Right atrium auricular region (tissue), 2 donors: Measurements from ENCODE around the gene ZNF586. TPM values are rescaled to one million over a fixed set of nuclear protein-coding genes. Genes with fewer than 3 reads are reported as not detected.
"Not testable (repeated sequence)": the region's sequence is repeated elsewhere in the genome, so short reads cannot be mapped to it uniquely, and the experiment has no call there.

Source experiments
- DNase-seq: peaks from one replicate; pipeline ENCODE4 v3.0.0-alpha.2; 2019; ENCODE audit warnings: low spot score
- H3K27ac ChIP-seq, 2 donors: fragments of 200-600 bp; sonication (generic); 1 replicate in 1 of 2; 2 replicates in 1 of 2; pipeline ENCODE4 v1.5.1; 2016 to 2019
- H3K27me3 ChIP-seq, 2 donors: fragments of 200-600 bp; sonication (generic); one replicate each; pipeline versions ENCODE4 v1.5.1 to v1.6.0; 2017 to 2019
- H3K36me3 ChIP-seq: fragments of 200-600 bp; sonication (generic); one replicate; pipeline ENCODE4 v1.5.1; 2016
- H3K4me1 ChIP-seq, 2 donors: fragments of 200-600 bp; sonication (generic); one replicate each; pipeline versions ENCODE4 v1.5.1 to v1.6.0; 2017 to 2019
- H3K4me3 ChIP-seq, 2 donors: fragments of 200-600 bp; sonication (generic); 1 replicate in 1 of 2; 2 replicates in 1 of 2; pipeline ENCODE4 v1.5.1; 2017 to 2019; ENCODE audit warnings: mild to moderate bottlenecking in 1 of 2, moderate library complexity in 1 of 2
- H3K9me3 ChIP-seq, 2 donors: fragments of 200-600 bp; sonication (generic); one replicate each; pipeline ENCODE4 v1.5.1; 2019
- CTCF ChIP-seq, 2 donors: fragments of 200-600 bp; sonication (generic); IDR thresholded peaks; one replicate each; pipeline ENCODE4 v1.5.1; 2019; ENCODE audit warnings: antibody characterized with exemption in 2 of 2
- total RNA-seq, 2 donors: library from RNA; depleted of rRNA; stranded (reverse); fragments of >200 nt; gene quantifications; one replicate each; pipeline ENCODE4 v1.1.0, GENCODE V29; 2016

ZNF586 gene
- total RNA-seq, 2 donors from 2014 or later = 5.7 to 11.9 TPM

- peaks cover 15 to 78% of the 10 kb centered on the region in 2 donors for H3K9me3 ChIP-seq
- H3K4me1 ChIP-seq = no peaks in the 10 kb centered on the region
- no peak overlapping the region for H3K27ac ChIP-seq
- peaks cover 63% of the 10 kb centered on the region for H3K36me3 ChIP-seq
- no peaks in the 10 kb centered on the region for H3K27me3 ChIP-seq
- TF ChIP-seq CTCF (IDR thresholded peaks at IDR 0.05) = no peak
- no peak overlapping the region for H3K4me3 ChIP-seq
- no peak for DNase-seq
Measured at GRCh38 chr19:57779220-57779845, 9.9 kb downstream of the ZNF586 start.

GRCh38 chr19:57786286-57786685 lies 16.8 kb downstream of the ZNF586 start:
- no peak for DNase-seq
- peaks cover 0 to 33% of the 10 kb centered on the region in 2 donors for H3K9me3 ChIP-seq
- no peak overlapping the region for H3K4me3 ChIP-seq
- TF ChIP-seq CTCF (IDR thresholded peaks at IDR 0.05) = no peak
- peaks cover 11% of the 10 kb centered on the region for H3K36me3 ChIP-seq
- H3K4me1 ChIP-seq = no peaks in the 10 kb centered on the region
- H3K27ac ChIP-seq = no peak overlapping the region
- no peaks in the 10 kb centered on the region for H3K27me3 ChIP-seq

GRCh38 chr19:57786906-57787305 lies 17.4 kb downstream of the ZNF586 start:
- no peak for DNase-seq
- no peaks in the 10 kb centered on the region for H3K27me3 ChIP-seq
- no peak overlapping the region for H3K4me3 ChIP-seq
- no peak overlapping the region for H3K27ac ChIP-seq
- peaks cover 0 to 30% of the 10 kb centered on the region in 2 donors for H3K9me3 ChIP-seq
- TF ChIP-seq CTCF (IDR thresholded peaks at IDR 0.05) = no peak
- peaks cover 10% of the 10 kb centered on the region for H3K36me3 ChIP-seq
- no peaks in the 10 kb centered on the region for H3K4me1 ChIP-seq

- Histone ChIP-seq H3K4me3 (no peak overlapping the region), H3K27me3 (no peaks in the 10 kb centered on the region), H3K36me3 (peaks cover 15% of the 10 kb centered on the region), H3K27ac (no peak overlapping the region), H3K9me3 (peaks cover 0 to 25% of the 10 kb centered on the region in 2 donors), H3K4me1 (no peaks in the 10 kb centered on the region)
- no peak for DNase-seq
- no peak for TF ChIP-seq CTCF (IDR thresholded peaks at IDR 0.05)
Measured at GRCh38 chr19:57788114-57788692, 18.7 kb downstream of the ZNF586 start.

GRCh38 chr19:57789288-57789687 lies 19.8 kb downstream of the ZNF586 start:
- H3K9me3 ChIP-seq = peaks cover 0 to 18% of the 10 kb centered on the region in 2 donors
- DNase-seq = no peak
- no peak for TF ChIP-seq CTCF (IDR thresholded peaks at IDR 0.05)

GRCh38 chr19:57796580-57796979 lies 27.1 kb downstream of the ZNF586 start:
- not testable (repeated sequence) for H3K27me3 ChIP-seq, H3K27ac ChIP-seq, H3K4me1 ChIP-seq, H3K9me3 ChIP-seq, DNase-seq, H3K4me3 ChIP-seq
- peaks cover 18% of the 10 kb centered on the region for H3K36me3 ChIP-seq

More at GRCh38 chr19:57789288-57789687, 19.8 kb downstream of the ZNF586 start:
- Histone ChIP-seq H3K27me3 (no peaks in the 10 kb centered on the region), H3K27ac (no peak overlapping the region), H3K36me3 (peaks cover 15% of the 10 kb centered on the region), H3K4me3 (no peak overlapping the region), H3K4me1 (no peaks in the 10 kb centered on the region)
